ENCODE measurements around the gene RELN. TPM values are rescaled to one million over a fixed set of nuclear protein-coding genes. Genes with fewer than 3 reads are reported as not detected.
A peak's percentile ranks its signal among the peaks of the same experiment; 100 is the strongest.

RELN gene
- total and polyA plus RNA-seq, 9 of the 15 experiments (the other 6 are each of a cell fraction or from before 2014, with no cell fraction given) = 12.9 to 43.2 (median 18.1) TPM

GRCh38 chr7:103613655-103614642 lies 375.5 kb downstream of the RELN start (continued):
- TF ChIP-seq ZBTB9 (CRISPR knock-in tag; IDR thresholded peaks at IDR 0.05) (no peak), TSC22D4 (tag; IDR thresholded peaks at IDR 0.05) (no peak), ZC3H8 (IDR thresholded peaks at IDR 0.05) (no peak), HCFC1 (IDR thresholded peaks at IDR 0.05; ENCODE audit: low read depth, low read length) (no peak), HMG20A (CRISPR knock-in tag; conservative IDR thresholded peaks at IDR 0.05) (no peak), ZNF282 (CRISPR knock-in tag; IDR thresholded peaks at IDR 0.05) (no peak), ESRRB (CRISPR knock-in tag; IDR thresholded peaks at IDR 0.05; ENCODE audit: borderline replicate concordance) (no peak), PRDM10 (IDR thresholded peaks at IDR 0.05; ENCODE audit: partially characterized antibody) (peak; percentile 95), HSF4 (CRISPR knock-in tag; IDR thresholded peaks at IDR 0.05; ENCODE audit: borderline replicate concordance) (no peak), SREBF2 (CRISPR knock-in tag; IDR thresholded peaks at IDR 0.05) (0 out of 2 replicates have a peak, but pooled peaks have one; percentile 31), ZNF224 (CRISPR knock-in tag; IDR thresholded peaks at IDR 0.05) (no peak), JUND (IDR thresholded peaks at IDR 0.05; ENCODE audit: borderline replicate concordance, low read depth, low read length) (peak; percentile 18; the same call in 1 of the 2 replicates), JUND (tag; IDR thresholded peaks at IDR 0.05; ENCODE audit: borderline replicate concordance, low read depth, low read length) (peak; percentile 4; the same call in 2 of the 3 replicates), ETV6 (IDR thresholded peaks at IDR 0.05; ENCODE audit: borderline replicate concordance in 1 of 2, low read depth in 2 of 2, low read length in 1 of 2) (no peak), ETV6 (CRISPR knock-in tag; IDR thresholded peaks at IDR 0.05; ENCODE audit: borderline replicate concordance) (no peak), ZBTB43 (CRISPR knock-in tag; IDR thresholded peaks at IDR 0.05) (no peak), GTF2A2 (tag; IDR thresholded peaks at IDR 0.05) (no peak), ZNF551 (CRISPR knock-in tag; IDR thresholded peaks at IDR 0.05) (no peak), KDM2B (CRISPR knock-in tag; IDR thresholded peaks at IDR 0.05) (no peak), THRAP3 (IDR thresholded peaks at IDR 0.05; ENCODE audit: borderline replicate concordance) (no peak)
